Fibroblast of lung (primary cell): Measurements from ENCODE around the gene ADGRE1. TPM values are rescaled to one million over a fixed set of nuclear protein-coding genes. Genes with fewer than 3 reads are reported as not detected.

Experiments used
- DNase-seq, 2 donors: peaks; one replicate each; pipeline versions ENCODE4 v3.0.0 to v3.0.0-alpha.2; 2010; ENCODE audit warnings: low read depth in 2 of 2
- H2AFZ ChIP-seq: 2 replicates; pipeline ENCODE4 v1.5.1; 2012; ENCODE audit warnings: low read length, control low read depth, inconsistent platforms
- H3K27ac ChIP-seq: 2 replicates; pipeline ENCODE4 v1.5.1; 2011; ENCODE audit warnings: low read length, control low read depth; ENCODE audit not compliant: insufficient read depth
- H3K27me3 ChIP-seq: 2 replicates; pipeline ENCODE4 v1.5.1; 2011; ENCODE audit warnings: mild to moderate bottlenecking, low read length; ENCODE audit not compliant: control insufficient read depth, insufficient read depth
- H3K36me3 ChIP-seq: 2 replicates; pipeline ENCODE4 v1.5.1; 2011; ENCODE audit warnings: low read length; ENCODE audit not compliant: control insufficient read depth, insufficient read depth
- H3K4me1 ChIP-seq: 2 replicates; pipeline ENCODE4 v1.5.1; 2011; ENCODE audit warnings: low read length; ENCODE audit not compliant: control insufficient read depth, insufficient read depth; ENCODE audit errors: extremely low read depth
- H3K4me2 ChIP-seq: 2 replicates; pipeline ENCODE4 v1.5.1; 2011; ENCODE audit warnings: low read length, control low read depth; ENCODE audit not compliant: insufficient read depth; ENCODE audit errors: extremely low read depth
- H3K4me3 ChIP-seq, 4 experiments: fragments of 200-600 bp in 1 of 4; sonication (generic) in 1 of 4; replicated peaks in 1 of 4; 2 replicates each; pipeline ENCODE4 v1.5.1; 2011 to 2016; ENCODE audit warnings: low read length in 4 of 4, low read depth in 3 of 4, mild to moderate bottlenecking in 3 of 4, control low read depth in 2 of 4, inconsistent platforms in 1 of 4, mixed read lengths in 1 of 4; ENCODE audit not compliant: insufficient read depth in 1 of 4; ENCODE audit errors: control extremely low read depth in 1 of 4
- H3K79me2 ChIP-seq: 2 replicates; pipeline ENCODE4 v1.5.1; 2012; ENCODE audit warnings: mild to moderate bottlenecking, low read length, inconsistent platforms; ENCODE audit not compliant: control insufficient read depth, insufficient read depth
- H3K9ac ChIP-seq: 2 replicates; pipeline ENCODE4 v1.5.1; 2011; ENCODE audit warnings: mild to moderate bottlenecking, low read length, control low read depth; ENCODE audit not compliant: insufficient read depth
- H3K9me3 ChIP-seq: 2 replicates; pipeline ENCODE4 v1.5.1; 2012; ENCODE audit warnings: low read depth, low read length; ENCODE audit not compliant: control insufficient read depth, insufficient read depth
- H4K20me1 ChIP-seq: 2 replicates; pipeline ENCODE4 v1.5.1; 2011; ENCODE audit warnings: low read length; ENCODE audit not compliant: control insufficient read depth, insufficient read depth; ENCODE audit errors: extremely low read depth
- EZH2 ChIP-seq: IDR thresholded peaks from 2 replicates; pipeline ENCODE4 v1.5.1; 2012; ENCODE audit warnings: low read length, control low read depth, mild to moderate bottlenecking; ENCODE audit errors: missing control alignments
- polyA plus RNA-seq, 2 donors: library from polyadenylated mRNA; depleted of rRNA in 1 of 2; stranded (reverse) in 1 of 2; unstranded in 1 of 2; fragments of >200 nt; gene quantifications; 2 replicates each; pipeline ENCODE4 v1.2.1, GENCODE V29; 2011 to 2012; ENCODE audit warnings: missing spikeins in 1 of 2
- total RNA-seq: library from RNA; depleted of rRNA; stranded (reverse); fragments of >200 nt; gene quantifications from 2 replicates; pipeline ENCODE4 v1.2.1, GENCODE V29; 2014
- TF ChIP-seq, protein P1 (sequence below), 2 donors: IDR thresholded peaks in 1 of 2; conservative IDR thresholded peaks in 1 of 2; 1 replicate in 1 of 2; 2 replicates in 1 of 2; pipeline ENCODE4 v1.5.1; 2011 to 2012; ENCODE audit warnings: low read length in 2 of 2, control low read depth in 1 of 2, inconsistent platforms in 1 of 2, low read depth in 1 of 2, mild to moderate bottlenecking in 1 of 2

The ADGRE1 gene
- total and polyA plus RNA-seq, 2 donors (not counting 1 experiment from before 2014, with no cell fraction given) = under 0.01 TPM; not detected in 1

DNA sequence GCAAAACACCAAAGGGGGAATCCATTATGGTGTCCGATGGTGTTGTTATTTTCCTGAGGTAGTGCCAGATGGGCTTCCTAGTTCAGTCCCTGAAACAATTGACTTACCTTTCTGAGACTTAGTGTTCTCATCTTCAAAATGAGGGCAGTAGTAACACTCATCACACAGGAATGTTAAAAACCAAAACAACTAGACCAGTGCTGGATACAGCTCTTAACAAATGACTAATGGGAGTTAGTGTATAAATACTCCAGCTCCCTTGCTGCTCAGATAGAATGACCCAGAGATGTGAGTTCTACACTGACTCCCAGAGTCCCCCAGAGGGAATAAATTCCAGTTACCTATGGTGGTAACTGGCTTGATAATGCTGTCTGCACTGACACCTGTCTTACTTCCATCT, 84.0 kb downstream of the ADGRE1 start:
- no peaks in the 10 kb centered on the region for H3K36me3 ChIP-seq
- no peak overlapping the region for H3K9ac ChIP-seq
- no peaks in the 10 kb centered on the region for H3K79me2 ChIP-seq
- peak in 1 of 2 donors; percentile 3 for DNase-seq
- H3K27me3 ChIP-seq = no peaks in the 10 kb centered on the region
- H3K4me1 ChIP-seq = no peaks in the 10 kb centered on the region
- no peaks in the 10 kb centered on the region for H3K9me3 ChIP-seq
- H3K27ac ChIP-seq = no peak overlapping the region
- TF ChIP-seq, protein P1, sequence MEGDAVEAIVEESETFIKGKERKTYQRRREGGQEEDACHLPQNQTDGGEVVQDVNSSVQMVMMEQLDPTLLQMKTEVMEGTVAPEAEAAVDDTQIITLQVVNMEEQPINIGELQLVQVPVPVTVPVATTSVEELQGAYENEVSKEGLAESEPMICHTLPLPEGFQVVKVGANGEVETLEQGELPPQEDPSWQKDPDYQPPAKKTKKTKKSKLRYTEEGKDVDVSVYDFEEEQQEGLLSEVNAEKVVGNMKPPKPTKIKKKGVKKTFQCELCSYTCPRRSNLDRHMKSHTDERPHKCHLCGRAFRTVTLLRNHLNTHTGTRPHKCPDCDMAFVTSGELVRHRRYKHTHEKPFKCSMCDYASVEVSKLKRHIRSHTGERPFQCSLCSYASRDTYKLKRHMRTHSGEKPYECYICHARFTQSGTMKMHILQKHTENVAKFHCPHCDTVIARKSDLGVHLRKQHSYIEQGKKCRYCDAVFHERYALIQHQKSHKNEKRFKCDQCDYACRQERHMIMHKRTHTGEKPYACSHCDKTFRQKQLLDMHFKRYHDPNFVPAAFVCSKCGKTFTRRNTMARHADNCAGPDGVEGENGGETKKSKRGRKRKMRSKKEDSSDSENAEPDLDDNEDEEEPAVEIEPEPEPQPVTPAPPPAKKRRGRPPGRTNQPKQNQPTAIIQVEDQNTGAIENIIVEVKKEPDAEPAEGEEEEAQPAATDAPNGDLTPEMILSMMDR (conservative IDR thresholded peaks at IDR 0.05 in 1 of 2, IDR thresholded peaks at IDR 0.05 in 1 of 2; ENCODE audit: low read depth in 1 of 2, low read length in 2 of 2) = no peak
- TF ChIP-seq EZH2 = no peak
- no peak overlapping the region for H2AFZ ChIP-seq
- no peak overlapping the region for H3K4me2 ChIP-seq
- no peak overlapping the region for H3K4me3 ChIP-seq
- no peaks in the 10 kb centered on the region for H4K20me1 ChIP-seq

DNA sequence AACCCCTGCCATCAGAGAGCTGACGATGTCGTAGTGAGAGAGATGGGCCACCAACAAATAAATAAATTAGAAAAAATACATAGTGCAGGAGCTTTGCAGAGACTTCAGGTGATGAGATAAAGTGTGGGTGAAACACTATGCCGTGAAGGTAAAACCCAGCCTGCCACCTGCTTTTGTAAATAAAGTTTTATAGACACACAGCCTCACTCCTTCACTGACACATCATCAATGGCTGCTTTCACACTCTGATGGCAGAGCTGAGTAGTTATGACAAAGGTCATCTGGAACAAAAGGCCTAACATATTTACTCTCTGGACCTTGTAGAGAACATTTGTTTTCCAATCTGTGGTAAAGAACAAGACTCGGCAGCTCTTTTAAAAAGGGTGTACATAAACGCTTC, 88.8 kb downstream of the ADGRE1 start:
- TF ChIP-seq, protein P1 (conservative IDR thresholded peaks at IDR 0.05 in 1 of 2, IDR thresholded peaks at IDR 0.05 in 1 of 2; ENCODE audit: low read depth in 1 of 2, low read length in 2 of 2) = no peak
- no peak for TF ChIP-seq EZH2
- Histone ChIP-seq H3K27me3 (no peaks in the 10 kb centered on the region), H3K9ac (no peak overlapping the region), H3K4me3 (no peak overlapping the region), H3K27ac (no peak overlapping the region), H2AFZ (no peak overlapping the region), H3K4me2 (no peak overlapping the region), H3K9me3 (no peaks in the 10 kb centered on the region), H4K20me1 (no peaks in the 10 kb centered on the region), H3K79me2 (no peaks in the 10 kb centered on the region), H3K36me3 (no peaks in the 10 kb centered on the region), H3K4me1 (no peaks in the 10 kb centered on the region)
- DNase-seq = no peak

DNA sequence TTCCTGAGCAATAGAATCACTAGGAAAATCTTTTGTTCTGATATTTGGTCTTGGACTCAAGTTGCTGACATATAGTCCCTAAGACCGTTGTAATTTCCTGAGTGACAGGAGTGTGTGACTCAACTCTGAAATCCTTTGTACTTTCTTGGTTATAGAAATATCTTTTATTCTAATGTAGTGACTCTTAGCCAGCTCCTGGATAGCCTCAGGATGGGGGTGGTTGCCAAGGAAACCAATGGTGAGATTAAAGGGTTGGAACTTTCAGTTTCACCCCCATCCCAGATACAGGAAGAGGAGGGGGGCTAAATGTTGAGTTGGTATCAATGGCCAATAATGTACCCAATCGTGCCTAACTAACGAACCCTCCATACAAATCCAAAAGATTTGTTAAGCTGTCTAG, 92.0 kb downstream of the ADGRE1 start:
- Histone ChIP-seq H3K79me2 (no peaks in the 10 kb centered on the region), H3K4me3 (no peak overlapping the region), H3K4me1 (no peaks in the 10 kb centered on the region), H3K27me3 (no peaks in the 10 kb centered on the region), H3K36me3 (no peaks in the 10 kb centered on the region), H4K20me1 (no peaks in the 10 kb centered on the region), H3K9me3 (no peaks in the 10 kb centered on the region), H2AFZ (no peak overlapping the region), H3K9ac (no peak overlapping the region), H3K27ac (no peak overlapping the region), H3K4me2 (no peak overlapping the region)
- no peak for DNase-seq
- TF ChIP-seq, protein P1 (conservative IDR thresholded peaks at IDR 0.05 in 1 of 2, IDR thresholded peaks at IDR 0.05 in 1 of 2; ENCODE audit: low read depth in 1 of 2, low read length in 2 of 2) = no peak
- no peak for TF ChIP-seq EZH2
